Activated CD4-positive, alpha-beta T cell treated with anti-CD3 and anti-CD28 coated beads, Interleukin-2, Interleukin-6, amounts not matched to agents 100 ng/mL and 50 ng/mL, durations not matched to agents 16 hours and 8 hours (primary cell): ENCODE data around the gene ATG101.
A peak's percentile ranks its signal among the peaks of the same experiment; 100 is the strongest.
"Not testable (repeated sequence)": the region's sequence is repeated elsewhere in the genome, so short reads cannot be mapped to it uniquely, and the experiment has no call there.

ENCODE experiments used
- DNase-seq: peaks from one replicate; pipeline ENCODE4 v3.0.0-alpha.2; 2020

Gene ATG101

DNA sequence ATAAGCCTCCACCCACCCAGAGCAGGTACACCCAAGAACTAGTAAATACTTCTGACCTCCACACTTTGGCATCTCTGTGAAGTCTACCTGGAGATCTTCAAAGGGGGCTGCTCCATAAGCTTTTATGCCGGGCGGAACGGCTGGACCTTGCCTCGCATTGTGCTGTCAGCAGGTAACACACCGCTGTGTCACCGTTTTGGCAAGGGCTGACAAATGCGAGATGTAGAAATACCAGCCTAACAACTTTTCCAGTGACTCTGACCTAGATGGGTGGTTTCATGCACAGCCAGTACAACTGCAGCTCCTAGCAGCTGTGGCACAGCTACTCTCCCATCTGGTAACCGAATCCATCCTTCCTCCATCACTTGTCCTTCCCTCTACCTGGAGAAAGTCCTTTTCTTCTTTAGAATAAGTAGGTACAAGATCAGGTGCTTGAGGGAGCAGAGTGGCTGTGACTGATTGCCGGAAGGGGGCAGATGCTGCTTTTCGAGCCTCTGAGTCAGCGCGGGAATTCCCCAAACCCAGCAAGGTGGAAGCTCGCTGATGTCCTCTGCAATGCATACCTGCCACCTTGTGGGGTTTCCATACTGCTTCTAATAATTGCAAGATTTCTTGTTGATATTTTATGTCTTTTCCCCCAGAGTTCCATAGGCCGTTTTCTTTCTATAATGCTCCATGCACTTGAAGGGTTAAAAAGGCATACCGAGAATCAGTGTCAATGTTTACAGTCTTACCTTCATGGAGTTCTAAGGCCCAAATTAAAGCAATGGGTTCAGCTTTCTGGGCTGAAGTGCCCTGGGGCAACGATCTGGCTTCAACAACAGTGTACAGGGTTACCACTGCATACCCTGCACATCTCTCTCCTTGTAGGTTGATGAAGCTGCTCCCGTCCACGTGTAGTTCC, 46.7 kb downstream of the ATG101 start:
- peak; percentile 73 for DNase-seq

DNA sequence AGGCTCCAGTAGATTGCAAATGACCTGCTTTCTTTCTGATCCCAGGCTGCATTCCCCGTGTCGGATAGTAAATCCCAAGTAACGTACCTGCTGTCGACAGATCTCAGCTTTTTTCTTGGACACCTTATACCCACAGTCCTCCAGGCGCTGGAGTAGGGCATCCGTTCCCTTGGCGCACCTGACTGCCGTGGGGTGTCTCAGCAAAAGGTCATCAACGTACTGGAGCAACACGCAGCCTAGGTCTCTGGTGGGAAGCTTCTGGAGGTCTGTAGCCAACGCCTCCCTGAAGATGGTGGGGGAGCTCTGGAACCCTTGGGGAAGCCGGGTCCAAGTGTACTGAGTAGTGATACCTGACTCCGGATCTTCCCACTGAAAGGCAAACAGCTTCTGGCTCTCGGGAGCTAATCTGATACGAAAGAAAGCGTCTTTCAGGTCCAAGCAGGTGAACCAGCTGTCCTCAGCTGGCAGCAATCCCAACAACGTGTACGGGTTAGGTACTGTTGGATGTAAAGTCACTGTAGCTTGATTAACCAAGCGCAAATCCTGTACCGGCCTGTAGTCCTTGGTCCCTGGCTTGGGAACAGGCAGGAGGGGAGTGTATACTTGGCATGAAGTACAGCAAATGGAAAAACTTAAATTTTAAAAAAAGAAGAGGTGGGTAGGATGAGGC, 48.2 kb downstream of the ATG101 start:
- DNase-seq, result not testable (repeated sequence)

DNA sequence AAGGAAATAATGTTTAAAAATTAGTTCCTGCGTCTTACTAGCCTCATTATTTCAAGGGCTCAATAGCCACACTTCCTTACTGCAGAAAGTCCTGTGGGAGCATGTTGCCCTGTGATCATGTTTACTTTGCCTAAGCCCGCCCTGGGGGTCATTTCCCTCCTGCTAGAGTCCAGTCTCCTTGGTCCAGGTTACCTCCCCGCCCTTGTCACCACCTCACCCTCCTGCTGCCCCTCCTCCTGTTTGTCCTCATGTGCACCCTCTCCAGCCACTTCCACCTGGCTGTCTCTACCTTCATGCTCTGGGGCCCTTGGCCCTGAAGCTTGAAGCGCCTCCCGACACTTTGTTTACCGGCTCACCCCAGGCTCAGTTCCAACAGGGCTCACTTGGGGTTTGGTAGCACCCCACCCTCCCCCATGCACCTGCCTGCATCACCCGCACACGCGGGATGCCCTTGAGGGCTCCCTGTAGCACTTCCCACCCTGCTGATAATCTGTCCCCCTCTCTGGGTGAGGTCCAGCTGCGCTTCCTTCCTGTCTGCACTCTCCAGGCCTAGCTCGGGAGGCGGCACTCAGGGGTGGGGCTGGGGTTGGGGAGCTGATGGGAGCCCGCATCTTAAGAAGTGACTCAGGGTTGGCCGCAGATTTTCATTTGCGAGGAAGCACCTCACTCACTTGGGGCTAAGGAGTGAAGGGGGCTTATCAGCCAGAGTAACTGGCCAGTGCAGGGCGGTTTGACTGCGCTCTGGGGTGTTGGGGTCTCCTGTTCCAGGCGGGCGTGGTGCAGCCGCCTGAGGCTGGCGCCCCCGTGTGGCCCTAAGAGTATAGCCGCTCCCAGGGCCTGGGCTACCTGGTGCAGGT, 49.8 kb downstream of the ATG101 start:
- DNase-seq, result peak; percentile 49

DNA sequence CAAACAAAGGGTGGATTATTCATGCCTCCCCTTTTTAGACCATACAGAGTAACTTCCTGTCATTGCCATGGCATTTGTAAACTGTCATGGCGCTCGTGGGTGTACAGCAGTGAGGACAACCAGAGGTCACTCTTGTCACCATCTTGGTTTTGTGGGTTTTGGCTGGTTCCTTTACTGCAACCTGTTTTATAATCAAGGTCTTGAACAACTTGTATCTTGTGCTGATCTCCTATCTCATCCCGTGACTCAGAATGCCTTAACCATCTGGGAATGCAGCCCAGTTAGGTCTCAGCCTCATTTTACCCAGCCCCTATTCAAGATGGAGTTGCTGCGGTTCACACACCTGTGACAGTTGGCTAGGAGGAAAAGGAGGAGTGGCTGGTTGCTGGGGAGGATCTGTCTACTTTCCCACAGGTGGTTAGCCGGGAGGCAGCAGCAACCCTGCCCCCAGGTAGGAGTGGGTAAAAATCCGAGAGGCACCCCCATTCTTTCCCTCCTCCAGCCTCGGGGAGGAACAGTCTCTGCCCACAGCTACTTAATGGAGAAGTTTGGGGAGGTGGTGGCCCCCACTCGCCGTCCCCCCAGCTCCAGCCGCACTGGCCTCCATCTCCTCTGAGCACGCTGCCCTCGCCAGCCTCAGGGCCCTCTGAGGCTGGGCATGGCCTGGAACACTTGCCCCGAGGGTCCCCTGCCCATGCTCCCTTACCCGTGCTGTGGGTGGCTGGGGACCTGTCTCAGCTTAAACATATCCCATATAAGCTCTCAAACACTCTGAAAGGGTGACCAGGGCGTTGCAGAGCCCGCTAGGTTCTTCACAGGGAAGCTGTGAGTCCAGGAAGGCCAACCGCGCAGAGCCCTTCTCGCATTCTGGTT, 51.4 kb downstream of the ATG101 start:
- DNase-seq, result no peak

DNA sequence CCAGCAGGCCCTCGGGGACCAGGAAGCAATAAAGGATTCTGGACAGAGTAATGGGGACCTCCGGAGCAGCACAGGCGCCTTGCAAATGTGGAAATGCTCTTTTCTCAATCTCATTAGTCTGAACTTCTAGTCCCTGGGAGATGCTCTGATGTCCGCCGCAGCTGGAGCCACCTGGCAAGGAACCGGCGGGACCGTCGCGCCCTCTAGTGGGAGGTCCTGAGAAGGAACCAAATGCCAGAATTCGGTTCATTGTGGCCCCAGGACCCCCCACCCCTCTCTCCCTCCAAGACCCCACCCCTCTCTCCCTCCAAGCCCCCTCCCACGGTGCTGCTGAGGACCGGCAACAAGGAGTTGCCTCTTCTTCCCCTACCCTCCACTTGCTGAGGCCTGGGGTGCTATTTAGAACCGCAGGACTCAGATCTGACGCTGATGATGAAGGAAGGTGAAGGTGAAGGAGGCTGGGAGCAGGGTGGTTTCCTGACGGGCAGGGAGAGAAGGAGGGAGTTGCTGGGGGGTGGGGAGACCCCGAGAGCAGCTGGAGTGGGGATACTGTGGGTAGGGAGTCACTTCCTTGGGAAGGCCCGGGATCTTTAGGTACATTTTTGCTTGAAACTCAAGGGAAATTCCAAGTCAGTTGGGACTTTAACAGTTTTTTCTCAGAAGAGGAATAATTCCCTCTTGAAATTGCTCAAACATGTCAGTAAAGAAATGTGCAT, 52.2 kb downstream of the ATG101 start:
- peak; percentile 76 for DNase-seq

DNA sequence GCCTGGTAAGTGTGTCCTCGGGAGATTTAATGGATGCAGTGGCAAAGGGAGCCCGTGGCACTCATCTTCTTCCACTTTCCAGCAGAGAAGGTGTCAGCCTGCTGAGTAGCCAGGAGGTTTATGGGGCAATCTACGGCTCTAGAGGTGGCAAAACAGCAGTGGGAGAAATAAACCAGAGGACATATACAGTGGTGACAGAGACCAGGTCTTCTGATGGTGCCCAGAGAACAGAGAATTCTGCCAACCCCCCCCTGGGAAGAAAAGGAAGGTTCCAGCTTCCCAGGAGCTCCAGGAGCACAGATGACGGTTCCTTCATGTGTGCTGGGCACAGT, 52.7 kb downstream of the ATG101 start:
- DNase-seq, result no peak

DNA sequence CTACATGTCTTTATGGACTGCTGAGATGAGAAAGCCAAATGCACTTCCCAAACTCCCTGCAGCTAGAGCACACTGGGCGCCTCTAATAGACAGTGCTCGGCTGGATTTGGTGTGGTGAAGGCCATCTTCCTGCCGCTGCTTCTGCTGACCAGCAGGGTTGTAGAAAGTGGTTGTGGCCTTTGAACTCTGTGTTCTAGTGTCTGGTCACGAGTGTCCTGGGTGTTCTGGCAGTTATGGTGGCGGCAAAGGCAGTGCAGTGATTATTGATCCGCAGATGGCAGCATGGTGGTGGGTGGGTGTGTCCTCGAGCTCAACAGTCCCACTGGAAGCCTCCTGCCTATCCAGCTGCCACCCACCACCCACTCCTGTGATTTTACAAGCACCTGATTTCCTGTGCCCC, 53.1 kb downstream of the ATG101 start:
- DNase-seq, result no peak

DNA sequence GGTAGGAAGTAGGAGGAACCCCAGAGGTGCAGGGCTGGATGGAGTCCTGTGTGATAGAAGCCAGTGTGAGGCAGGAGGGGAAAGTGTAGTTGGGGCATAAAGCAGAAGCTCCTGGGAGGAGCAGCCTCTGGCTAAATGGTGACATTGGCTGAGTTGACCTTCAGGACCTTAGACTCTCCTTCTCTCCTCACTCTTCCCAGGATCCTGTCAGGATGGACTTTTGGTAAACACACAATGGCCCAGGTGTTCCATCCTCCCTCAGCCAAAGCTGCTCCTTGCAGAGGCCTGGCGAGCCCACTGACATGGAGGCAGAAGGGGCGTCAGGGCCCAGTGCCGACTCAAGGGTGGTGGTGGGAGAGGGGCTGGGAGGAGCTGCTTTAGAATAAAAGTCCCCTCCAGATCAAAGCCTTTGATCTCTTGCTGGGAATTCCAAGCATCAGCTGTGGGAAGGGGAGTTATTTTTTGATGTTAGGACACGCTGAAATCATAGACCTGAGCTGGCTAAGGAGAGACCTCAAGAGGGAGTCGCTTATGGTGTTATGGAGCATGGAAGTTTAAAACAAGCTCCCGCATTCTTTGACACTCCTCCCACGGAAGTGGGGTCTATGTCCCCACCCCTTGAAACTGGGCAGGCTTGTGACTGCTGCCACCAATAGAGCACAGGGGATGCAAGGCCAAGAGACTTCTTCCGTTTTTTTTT, 53.9 kb downstream of the ATG101 start:
- DNase-seq, result no peak

DNA sequence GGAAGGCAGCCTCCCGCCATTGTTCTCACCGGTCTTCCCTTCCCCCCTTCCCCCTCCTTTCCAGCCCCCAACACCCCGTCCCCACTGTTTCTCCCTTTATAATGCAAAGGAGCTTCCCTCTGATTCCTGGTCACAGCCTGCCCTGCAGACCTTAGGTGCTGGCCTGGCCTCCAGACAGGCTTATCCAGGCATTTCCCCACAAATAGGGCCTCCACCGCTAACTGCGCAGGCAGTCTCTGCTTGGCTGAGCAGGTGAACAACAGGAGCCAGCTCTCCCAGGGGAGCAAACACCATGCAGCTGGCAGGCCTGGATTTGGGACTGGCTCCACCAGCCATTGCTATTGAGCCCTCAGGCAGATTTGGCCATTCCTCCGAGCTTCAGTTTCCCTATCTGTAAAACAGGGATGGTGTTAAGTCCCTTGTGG, 55.7 kb downstream of the ATG101 start:
- DNase-seq, result no peak

DNA sequence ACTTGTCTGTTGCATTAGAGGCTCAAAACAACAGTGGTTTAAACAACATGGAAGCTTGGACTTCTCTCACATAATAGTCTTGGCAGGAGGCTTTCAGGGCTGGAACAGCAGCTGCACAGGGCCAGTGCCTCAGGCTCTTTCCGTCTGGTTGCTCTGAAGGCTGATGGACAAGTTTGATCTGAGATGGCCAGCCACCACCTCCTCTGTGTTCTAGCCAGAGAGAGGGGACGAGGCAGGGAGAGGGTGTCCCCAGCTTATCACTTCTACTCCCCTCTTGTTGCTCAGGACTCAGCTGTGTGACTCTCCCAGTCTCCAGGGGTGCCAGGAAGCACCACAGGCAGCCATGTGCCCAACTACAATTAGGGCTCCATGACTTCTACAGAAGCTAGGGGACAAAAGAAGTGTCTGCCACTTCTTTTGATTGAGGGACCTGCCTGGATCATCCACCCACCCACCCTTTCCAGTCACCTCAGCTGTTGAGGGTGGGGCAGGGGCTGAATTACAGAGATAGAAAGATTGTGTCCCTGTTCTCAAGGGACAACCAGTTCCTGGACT, 56.3 kb downstream of the ATG101 start:
- DNase-seq, result no peak
